H9 (cell line): ENCODE results near the gene CCDC177. TPM values are rescaled to one million over a fixed set of nuclear protein-coding genes. Genes with fewer than 3 reads are reported as not detected.

Experiments used
- DNase-seq: peaks from one replicate; pipeline ENCODE4 v3.0.0-alpha.2; 2017
- H2AFZ ChIP-seq: one replicate; pipeline ENCODE4 v1.6.1; 2013; ENCODE audit warnings: mild to moderate bottlenecking, low read length, control low read depth, moderate library complexity
- H2AK5ac ChIP-seq: 2 replicates; pipeline ENCODE4 v1.6.1; 2013; ENCODE audit warnings: low read length, control low read depth, mixed read lengths; ENCODE audit not compliant: insufficient read length
- H2BK120ac ChIP-seq: one replicate; pipeline ENCODE4 v1.6.1; 2013; ENCODE audit warnings: low read depth, mild to moderate bottlenecking, low read length, control low read depth, inconsistent platforms; ENCODE audit not compliant: poor library complexity, severe bottlenecking
- H2BK12ac ChIP-seq: 2 replicates; pipeline ENCODE4 v1.6.1; 2013; ENCODE audit warnings: low read length, control low read depth, mixed read lengths, low read depth; ENCODE audit not compliant: insufficient read length
- H2BK15ac ChIP-seq: 2 replicates; pipeline ENCODE4 v1.6.1; 2013; ENCODE audit warnings: low read depth, low read length, control low read depth
- H2BK20ac ChIP-seq: one replicate; pipeline ENCODE4 v1.6.1; 2013; ENCODE audit warnings: low read depth, mild to moderate bottlenecking, low read length, control low read depth, inconsistent platforms; ENCODE audit not compliant: poor library complexity, severe bottlenecking
- H2BK5ac ChIP-seq: 2 replicates; pipeline ENCODE4 v1.6.1; 2013; ENCODE audit warnings: low read length, control low read depth, mixed read lengths; ENCODE audit not compliant: insufficient read length
- H3K14ac ChIP-seq: 2 replicates; pipeline ENCODE4 v1.6.1; 2013; ENCODE audit warnings: low read length, control low read depth; ENCODE audit not compliant: insufficient read depth
- H3K18ac ChIP-seq: 2 replicates; pipeline ENCODE4 v1.6.1; 2013; ENCODE audit warnings: low read depth, mild to moderate bottlenecking, mixed read lengths, low read length, control low read depth; ENCODE audit not compliant: insufficient read length
- H3K23ac ChIP-seq: 2 replicates; pipeline ENCODE4 v1.6.1; 2013; ENCODE audit warnings: low read length, control low read depth, mixed read lengths, low read depth; ENCODE audit not compliant: insufficient read length
- H3K23me2 ChIP-seq: 2 replicates; pipeline ENCODE4 v1.6.1; 2013; ENCODE audit warnings: low read depth, mild to moderate bottlenecking, mixed read lengths, low read length, control low read depth; ENCODE audit not compliant: insufficient read length, poor library complexity, severe bottlenecking
- H3K27ac ChIP-seq: 2 replicates; pipeline ENCODE4 v1.5.1; 2013; ENCODE audit warnings: low read length, control low read depth, mixed read lengths, low read depth; ENCODE audit not compliant: insufficient read length
- H3K27me3 ChIP-seq: 2 replicates; pipeline ENCODE4 v1.6.1; 2013; ENCODE audit warnings: low read length, control low read depth, inconsistent platforms; ENCODE audit not compliant: insufficient read depth
- H3K4ac ChIP-seq: 2 replicates; pipeline ENCODE4 v1.6.1; 2013; ENCODE audit warnings: low read depth, mild to moderate bottlenecking, control low read depth, inconsistent platforms, low read length, moderate library complexity
- H3K4me1 ChIP-seq: 2 replicates; pipeline ENCODE4 v1.6.1; 2013; ENCODE audit warnings: low read length, control low read depth, inconsistent platforms; ENCODE audit not compliant: insufficient read depth
- H3K4me2 ChIP-seq: 2 replicates; pipeline ENCODE4 v1.6.1; 2013; ENCODE audit warnings: low read length, control low read depth, mixed read lengths; ENCODE audit not compliant: insufficient read length, insufficient read depth
- H3K56ac ChIP-seq: 2 replicates; pipeline ENCODE4 v1.6.1; 2013; ENCODE audit warnings: low read depth, mild to moderate bottlenecking, mixed read lengths, low read length, control low read depth; ENCODE audit not compliant: insufficient read length
- H3K79me1 ChIP-seq: 2 replicates; pipeline ENCODE4 v1.6.1; 2013; ENCODE audit warnings: low read depth, mild to moderate bottlenecking, moderate library complexity, low read length, control low read depth, inconsistent platforms; ENCODE audit not compliant: insufficient read depth, poor library complexity, severe bottlenecking
- H3K79me2 ChIP-seq: 2 replicates; pipeline ENCODE4 v1.6.1; 2013; ENCODE audit warnings: low read length, control low read depth, inconsistent platforms; ENCODE audit not compliant: insufficient read depth
- H3K9ac ChIP-seq: 2 replicates; pipeline ENCODE4 v1.6.1; 2013; ENCODE audit warnings: low read length, control low read depth, mixed read lengths; ENCODE audit not compliant: insufficient read length; ENCODE audit errors: extremely low read depth
- H3K9me3 ChIP-seq: one replicate; pipeline ENCODE4 v1.6.1; 2013; ENCODE audit warnings: low read depth, low read length, inconsistent platforms; ENCODE audit not compliant: control insufficient read depth
- H3T11ph ChIP-seq: one replicate; pipeline ENCODE4 v1.6.1; 2013; ENCODE audit warnings: mild to moderate bottlenecking, low read length, control low read depth, inconsistent platforms
- H4K20me1 ChIP-seq: one replicate; pipeline ENCODE4 v1.6.1; 2013; ENCODE audit not compliant: control insufficient read depth, insufficient read length, insufficient read depth
- H4K5ac ChIP-seq: 2 replicates; pipeline ENCODE4 v1.6.1; 2013; ENCODE audit warnings: low read depth, mild to moderate bottlenecking, mixed read lengths, low read length, control low read depth; ENCODE audit not compliant: insufficient read length
- H4K8ac ChIP-seq: replicated peaks from 2 replicates; pipeline ENCODE4 v1.6.1; 2013; ENCODE audit warnings: low read length, control low read depth, mixed read lengths, low read depth; ENCODE audit not compliant: insufficient read length
- H4K91ac ChIP-seq: 2 replicates; pipeline ENCODE4 v1.6.1; 2013; ENCODE audit warnings: low read depth, mild to moderate bottlenecking, moderate library complexity, mixed read lengths, low read length, control low read depth; ENCODE audit not compliant: insufficient read length
- H3K27ac Mint-ChIP-seq, 3 experiments: 2 replicates in 2 of 3; 3 replicates in 1 of 3; pipeline ENCODE4 v1.8.0; 2020 to 2021; ENCODE audit warnings: mixed read lengths in 3 of 3, mild to moderate bottlenecking in 1 of 3, moderate library complexity in 1 of 3
- H3K27me3 Mint-ChIP-seq: 2 replicates; pipeline ENCODE4 v1.8.0; 2021; ENCODE audit warnings: low read depth, mild to moderate bottlenecking, moderate library complexity, mixed read lengths
- H3K36me3 Mint-ChIP-seq, 3 experiments: 2 replicates in 2 of 3; 3 replicates in 1 of 3; pipeline ENCODE4 v1.8.0; 2020 to 2021; ENCODE audit warnings: low read depth in 3 of 3, mixed read lengths in 3 of 3; ENCODE audit not compliant: insufficient read depth in 1 of 3
- H3K4me1 Mint-ChIP-seq, 2 experiments: 2 replicates each; pipeline ENCODE4 v1.8.0; 2020; ENCODE audit warnings: mixed read lengths in 2 of 2
- H3K4me3 Mint-ChIP-seq, 2 experiments: 2 replicates in 1 of 2; 3 replicates in 1 of 2; pipeline ENCODE4 v1.8.0; 2020 to 2021; ENCODE audit warnings: mild to moderate bottlenecking in 2 of 2, mixed read lengths in 2 of 2, moderate library complexity in 1 of 2
- H3K9me3 Mint-ChIP-seq, 2 experiments: 2 replicates in 1 of 2; 3 replicates in 1 of 2; pipeline ENCODE4 v1.8.0; 2020; ENCODE audit warnings: mild to moderate bottlenecking in 2 of 2, mixed read lengths in 2 of 2, moderate library complexity in 1 of 2
- CTCF ChIP-seq: fragments of 200-600 bp; sonication (generic); conservative IDR thresholded peaks from 3 replicates; pipeline ENCODE4 v1.8.0; 2021; ENCODE audit warnings: antibody characterized with exemption, mild to moderate bottlenecking
- WGBS: extraction: QIAGEN DNeasy Blood & Tissue Kit; methylation state at CpG from one replicate; pipeline ENCODE4 v1.1.7; 2013; ENCODE audit warnings: missing lambda C conversion rate, low lambda C conversion rate, mixed read lengths; ENCODE audit not compliant: insufficient read length; ENCODE audit errors: extremely low coverage; 5-methylcytosine and 5-hydroxymethylcytosine counted together
- total RNA-seq: library from RNA; stranded (reverse); gene quantifications from 2 replicates; pipeline ENCODE4 v1.2.1, GENCODE V29; 2021

Gene CCDC177
- total RNA-seq, 1 experiment from 2014 or later = 6.1 TPM

- Histone ChIP-seq H3K27me3 (no peaks in the 10 kb centered on the region), H3K4me1 (peaks cover 7% of the 10 kb centered on the region; the same call in 1 of the 2 replicates), H2AK5ac (no peak overlapping the region), H3K9me3 (no peaks in the 10 kb centered on the region), H3T11ph (no peak overlapping the region), H2BK15ac (no peak overlapping the region), H3K27ac (no peak overlapping the region), H4K20me1 (no peaks in the 10 kb centered on the region), H3K23ac (no peak overlapping the region), H2AFZ (no peak overlapping the region), H2BK120ac (no peak overlapping the region), H3K4ac (no peak overlapping the region), H2BK20ac (no peak overlapping the region), H3K4me2 (no peak overlapping the region), H4K91ac (no peak overlapping the region), H4K5ac (no peak overlapping the region), H3K23me2 (no peaks in the 10 kb centered on the region), H2BK12ac (no peak overlapping the region), H3K79me2 (no peaks in the 10 kb centered on the region), H3K79me1 (no peaks in the 10 kb centered on the region), H3K56ac (no peak overlapping the region), H3K9ac (no peak overlapping the region), H3K18ac (no peak overlapping the region), H3K14ac (no peak overlapping the region), H4K8ac (no peak overlapping the region), H2BK5ac (no peak overlapping the region)
- Mint-ChIP-seq H3K27ac (peak overlapping the region in 1 of 3 experiments; percentile 28; a peak in 1 of 7 replicates), H3K36me3 (no peaks in the 10 kb centered on the region; a peak in 1 of 7 replicates), H3K4me3 (no peak overlapping the region), H3K4me1 (peaks cover 25 to 29% of the 10 kb centered on the region in 2 experiments), H3K9me3 (no peaks in the 10 kb centered on the region; a peak in 2 of 5 replicates), H3K27me3 (peaks cover 7% of the 10 kb centered on the region)
- no peak for DNase-seq
- TF ChIP-seq CTCF = no peak
- no CpG with 5 or more reads among the region's 1 CpG for WGBS
These were observed 21.4 kb downstream of the CCDC177 start for GRCh38 chr14:69553252-69553651.
